ENCODE data around the gene MICOS13.
"Not testable (repeated sequence)": the region's sequence is repeated elsewhere in the genome, so short reads cannot be mapped to it uniquely, and the experiment has no call there.

Gene MICOS13

GRCh38 chr19:5680437-5681368 lies at the start of gene MICOS13, which contains the start of gene HSD11B1L:
TSS of gene MICOS13 (minus strand) at chr19:5680516. CDS start at chr19:5680486, 30 bp downstream.
TSS of gene HSD11B1L (plus strand) at chr19:5681027. CDS start at chr19:5684833, 3,806 bp downstream.
- DNase-seq, result peak; percentile 99

- no peak for DNase-seq
Observed at GRCh38 chr19:5727453-5728050, 47.2 kb upstream of the MICOS13 start.

GRCh38 chr19:5719961-5720790 lies 39.9 kb upstream of the MICOS13 start, which contains the start of the genes CATSPERD and LONP1:
TSS of gene CATSPERD (plus strand) at chr19:5720637. CDS start at chr19:5720738, 101 bp downstream.
TSS of gene LONP1 (minus strand) at chr19:5720146. CDS start at chr19:5720132, 14 bp downstream.
- peak; percentile 99 for DNase-seq

GRCh38 chr19:5719274-5719960 lies 39.1 kb upstream of the MICOS13 start:
- DNase-seq, result peak; percentile 7

- DNase-seq, result peak; percentile 96
Observed at GRCh38 chr19:5718579-5719273, 38.4 kb upstream of the MICOS13 start.

GRCh38 chr19:5718037-5718578 lies 37.8 kb upstream of the MICOS13 start:
- DNase-seq, result peak; percentile 65

GRCh38 chr19:5717215-5717935 lies 37.1 kb upstream of the MICOS13 start:
- DNase-seq, result no peak

GRCh38 chr19:5714816-5715215 lies 34.5 kb upstream of the MICOS13 start:
- DNase-seq, result no peak

GRCh38 chr19:5713228-5713627 lies 32.9 kb upstream of the MICOS13 start:
- DNase-seq, result no peak

GRCh38 chr19:5711713-5712161 lies 31.4 kb upstream of the MICOS13 start:
- DNase-seq, result no peak

- DNase-seq, result no peak
Observed at GRCh38 chr19:5711025-5711424, 30.7 kb upstream of the MICOS13 start.

- no peak for DNase-seq
Observed at GRCh38 chr19:5707576-5708575, 27.6 kb upstream of the MICOS13 start.

- DNase-seq, result no peak
Observed at GRCh38 chr19:5706876-5707573, 26.7 kb upstream of the MICOS13 start.

GRCh38 chr19:5705552-5705951 lies 25.2 kb upstream of the MICOS13 start:
- no peak for DNase-seq

GRCh38 chr19:5703819-5704818 lies 23.8 kb upstream of the MICOS13 start:
- DNase-seq, result no peak

- DNase-seq, result not testable (repeated sequence)
Observed at GRCh38 chr19:5702053-5702410, 21.7 kb upstream of the MICOS13 start.

- DNase-seq, result no peak
Observed at GRCh38 chr19:5700455-5701092, 20.3 kb upstream of the MICOS13 start.

All from fibroblast of upper back skin (primary cell).